Upper lobe of right lung (tissue), 1 donor: ENCODE measurements around the gene WDPCP. TPM values are rescaled to one million over a fixed set of nuclear protein-coding genes. Genes with fewer than 3 reads are reported as not detected.

Source experiments
- ATAC-seq: fragments of 200-7000 bp; cut with Tn5 transposase; one replicate; pipeline ENCODE4 v1.9.1; 2020; ENCODE audit warnings: mild to moderate bottlenecking, moderate library complexity
- DNase-seq: peaks from one replicate; pipeline ENCODE4 v3.0.0-alpha.2; 2020
- H3K27ac ChIP-seq: fragments of 200-600 bp; one replicate; pipeline ENCODE4 v1.8.0; 2022
- H3K27me3 ChIP-seq: fragments of 200-600 bp; one replicate; pipeline ENCODE4 v1.8.0; 2022; ENCODE audit warnings: mild to moderate bottlenecking
- H3K36me3 ChIP-seq: fragments of 200-600 bp; one replicate; pipeline ENCODE4 v1.8.0; 2022
- H3K4me1 ChIP-seq: fragments of 200-600 bp; one replicate; pipeline ENCODE4 v1.8.0; 2022
- H3K4me3 ChIP-seq: fragments of 200-600 bp; one replicate; pipeline ENCODE4 v1.8.0; 2022; ENCODE audit warnings: mild to moderate bottlenecking
- H3K9me3 ChIP-seq: fragments of 200-600 bp; one replicate; pipeline ENCODE4 v1.8.0; 2022
- CTCF ChIP-seq: fragments of 200-600 bp; IDR thresholded peaks from one replicate; pipeline ENCODE4 v1.8.0; 2022; ENCODE audit warnings: antibody characterized with exemption
- intact Hi-C: fragments of 100-400 bp; cut with DNase I; formaldehyde crosslinking; loops from one replicate; pipeline ENCODE4 v1.11.0; 2022
- total RNA-seq: library from RNA; stranded (reverse); fragmentation: NEBNext Ultra II Directional; extraction: Animal tissue kit (Norgen Biotek cat#: 25700); gene quantifications from one replicate; pipeline ENCODE4 v1.2.1, GENCODE V29; 2021
- donor health status: DM: no; HTN: yes; CAD: no; lungs with severe emphysema.

Gene WDPCP
- total RNA-seq, 1 donor from 2014 or later, result 8.6 TPM

DNA sequence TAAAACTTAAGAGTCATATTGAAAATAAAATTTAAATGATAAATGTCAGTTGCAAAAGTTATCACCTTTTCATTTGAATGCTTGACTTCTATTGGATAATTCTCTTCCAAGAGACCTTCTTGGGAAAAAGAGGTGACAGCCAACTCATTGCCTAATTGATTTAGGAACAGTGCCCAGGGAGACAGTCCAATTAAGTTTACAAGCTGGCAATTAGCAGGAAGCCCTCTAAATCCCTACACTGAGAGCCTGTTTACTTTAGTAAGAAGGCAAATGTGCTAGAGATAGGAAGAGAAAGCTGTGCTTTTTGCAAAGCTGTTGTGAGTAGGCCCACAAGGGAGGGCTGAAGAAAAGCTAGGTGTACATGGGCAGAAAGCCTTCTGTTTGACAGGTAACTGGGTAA, 189.1 kb downstream of the WDPCP start:
- no peaks in the 10 kb centered on the region for H3K27me3 ChIP-seq
- no peak for TF ChIP-seq CTCF
- DNase-seq, result no peak
- no peaks in the 10 kb centered on the region for H3K4me1 ChIP-seq
- no peak overlapping the region for H3K4me3 ChIP-seq
- no peaks in the 10 kb centered on the region for H3K36me3 ChIP-seq
- no peak overlapping the region for H3K27ac ChIP-seq
- ATAC-seq, result no peak
- H3K9me3 ChIP-seq, result no peaks in the 10 kb centered on the region
- intact Hi-C loops, result no loop called here

- ATAC-seq, result no peak
- Histone ChIP-seq H3K36me3 (no peaks in the 10 kb centered on the region), H3K9me3 (no peaks in the 10 kb centered on the region), H3K4me3 (no peak overlapping the region), H3K27ac (no peak overlapping the region), H3K4me1 (no peaks in the 10 kb centered on the region), H3K27me3 (no peaks in the 10 kb centered on the region)
- DNase-seq, result no peak
- TF ChIP-seq CTCF, result no peak
- intact Hi-C loops, result no loop called here
Observed at GRCh38 chr2:63379451-63379850, 208.8 kb downstream of the WDPCP start.

DNA sequence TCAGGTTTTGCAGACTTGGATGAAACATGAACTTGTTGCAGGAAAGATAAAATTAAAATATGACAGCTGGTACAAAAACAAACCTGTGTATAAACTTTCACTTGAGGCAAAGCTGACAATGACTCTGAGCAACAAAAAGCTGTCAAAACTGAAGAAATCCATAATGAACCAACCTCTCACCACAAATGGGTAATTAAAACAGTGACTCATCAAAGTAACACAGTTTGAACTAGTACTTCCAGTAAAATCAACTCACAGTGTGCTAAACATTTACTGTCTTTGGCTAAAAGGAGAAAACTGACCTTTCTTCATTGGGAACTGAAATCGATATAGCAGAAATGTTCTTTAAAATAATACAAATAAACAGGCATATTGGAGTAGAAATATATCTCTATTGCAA, 209.7 kb downstream of the WDPCP start:
- Histone ChIP-seq H3K27ac (no peak overlapping the region), H3K36me3 (no peaks in the 10 kb centered on the region), H3K4me3 (no peak overlapping the region), H3K27me3 (no peaks in the 10 kb centered on the region), H3K9me3 (no peaks in the 10 kb centered on the region), H3K4me1 (no peaks in the 10 kb centered on the region)
- no peak for TF ChIP-seq CTCF
- DNase-seq (no peak), ATAC-seq (no peak)
- intact Hi-C loops, result no loop called here

DNA sequence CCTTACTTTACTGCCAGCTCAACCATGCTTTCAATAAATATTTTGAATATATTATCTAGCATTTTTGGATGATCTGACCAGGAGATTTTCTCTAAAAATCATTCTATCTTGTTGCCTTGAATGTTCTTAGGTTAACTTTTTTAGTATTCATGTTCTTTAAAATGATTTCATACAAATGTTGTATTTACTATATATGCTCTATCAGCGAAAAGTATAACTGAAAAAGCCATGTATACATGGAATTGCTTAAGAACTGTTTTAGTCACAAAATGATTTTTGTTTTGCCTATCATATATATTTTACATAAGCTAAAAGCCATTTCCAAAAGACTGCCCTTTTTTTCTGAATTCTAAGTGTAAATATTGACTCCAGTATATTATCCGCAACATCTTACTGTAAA, 213.9 kb downstream of the WDPCP start:
- Histone ChIP-seq H3K36me3 (no peaks in the 10 kb centered on the region), H3K4me3 (no peak overlapping the region), H3K9me3 (no peaks in the 10 kb centered on the region), H3K27ac (no peak overlapping the region), H3K27me3 (no peaks in the 10 kb centered on the region), H3K4me1 (no peaks in the 10 kb centered on the region)
- no peak for ATAC-seq
- intact Hi-C loops, result no loop called here
- no peak for TF ChIP-seq CTCF
- no peak for DNase-seq

GRCh38 chr2:63372549-63372948, 215.7 kb downstream of the WDPCP start:
- intact Hi-C loops, result no loop called here
- TF ChIP-seq CTCF, result no peak

DNA sequence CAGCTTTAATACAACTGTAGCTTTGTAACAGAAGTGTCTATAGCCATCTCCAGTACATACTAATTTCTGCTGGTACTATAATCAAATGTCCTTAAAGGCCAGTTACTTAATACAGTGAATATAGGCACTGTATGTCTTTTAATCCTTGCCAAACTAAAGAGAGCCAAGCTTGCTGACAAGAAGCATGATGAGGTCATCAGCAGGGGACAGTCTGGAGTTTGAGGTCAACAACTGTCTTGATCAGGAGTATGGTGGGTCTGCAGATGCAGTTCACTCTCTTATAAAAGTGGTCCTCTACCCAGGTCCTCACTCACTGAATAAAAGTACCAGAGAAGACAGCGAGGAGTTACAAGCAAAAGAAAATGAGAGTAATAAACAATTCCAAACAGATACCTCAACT, 219.1 kb downstream of the WDPCP start:
- Histone ChIP-seq H3K36me3 (no peaks in the 10 kb centered on the region), H3K27ac (no peak overlapping the region), H3K4me3 (no peak overlapping the region), H3K4me1 (no peaks in the 10 kb centered on the region), H3K9me3 (no peaks in the 10 kb centered on the region), H3K27me3 (no peaks in the 10 kb centered on the region)
- DNase-seq (no peak), ATAC-seq (no peak)
- intact Hi-C loops, result no loop called here
- TF ChIP-seq CTCF, result no peak

More at GRCh38 chr2:63372549-63372948, 215.7 kb downstream of the WDPCP start:
- Histone ChIP-seq H3K9me3 (no peaks in the 10 kb centered on the region), H3K27me3 (no peaks in the 10 kb centered on the region), H3K36me3 (no peaks in the 10 kb centered on the region), H3K4me1 (no peaks in the 10 kb centered on the region), H3K27ac (no peak overlapping the region), H3K4me3 (no peak overlapping the region)
- DNase-seq (no peak), ATAC-seq (no peak)
